H1 (cell line): ENCODE data around the gene GRID1. TPM values are rescaled to one million over a fixed set of nuclear protein-coding genes. Genes with fewer than 3 reads are reported as not detected.

Experiments used
- RXRA ChIP-seq: IDR thresholded peaks from 2 replicates; pipeline ENCODE4 v1.6.1; 2011; ENCODE audit warnings: low read depth, mild to moderate bottlenecking, low read length, moderate library complexity; ENCODE audit not compliant: insufficient read depth
- YY1 ChIP-seq: IDR thresholded peaks from 2 replicates; pipeline ENCODE4 v1.6.1; 2011; ENCODE audit warnings: low read depth, mild to moderate bottlenecking, low read length
- polyA plus RNA-seq, 7 experiments: library from polyadenylated mRNA; depleted of rRNA in 3 of 7; stranded (reverse) in 5 of 7; unstranded in 2 of 7; fragments of >200 nt in 5 of 7; fragments of 200-250 nt in 2 of 7; gene quantifications; 1 replicate in 5 of 7; 2 replicates in 1 of 7; 4 replicates in 1 of 7; pipeline versions ENCODE4 v1.2.1 to v1.2.3, GENCODE V29; 2011 to 2013; ENCODE audit warnings: missing spikeins in 2 of 7, mixed read lengths in 2 of 7
- total RNA-seq: library from RNA; stranded (reverse); fragmentation: NEBNext Ultra II Directional; extraction: Animal tissue kit (Norgen Biotek cat#: 25700); gene quantifications from 2 replicates; pipeline ENCODE4 v1.2.1, GENCODE V29; 2021

GRID1 gene
- total and polyA plus RNA-seq, 2 of the 8 experiments (the other 6 are each of a cell fraction or from before 2014, with no cell fraction given), result 0.22 to 0.30 TPM

- TF ChIP-seq RXRA (no peak), YY1 (no peak)
Measured at GRCh38 chr10:86219271-86219670, 147.3 kb downstream of the GRID1 start (continued).
